Keratinocyte (primary cell): ENCODE data around the gene HOXB9. TPM values are rescaled to one million over a fixed set of nuclear protein-coding genes. Genes with fewer than 3 reads are reported as not detected.

Experiments used
- DNase-seq: peaks from one replicate; pipeline ENCODE4 v3.0.0-alpha.2; 2011; ENCODE audit warnings: low read depth, missing footprints, low spot score
- FAIRE-seq: peaks from 2 replicates; lab custom pipeline; 2011; peaks lifted over from hg19 to GRCh38; lab: Jason Lieb, UNC
- H2AFZ ChIP-seq: 2 replicates; pipeline ENCODE4 v1.6.0; 2012; ENCODE audit warnings: low read length, control low read depth, inconsistent platforms; ENCODE audit not compliant: control insufficient read depth
- H3K27ac ChIP-seq: 2 replicates; pipeline ENCODE4 v1.5.1; 2011; ENCODE audit warnings: low read length; ENCODE audit not compliant: control insufficient read depth, insufficient read depth
- H3K27me3 ChIP-seq: 3 replicates; pipeline ENCODE4 v1.6.0; 2011; ENCODE audit warnings: low read length; ENCODE audit not compliant: control insufficient read depth, insufficient read depth; ENCODE audit errors: extremely low read depth
- H3K36me3 ChIP-seq, 2 experiments: 2 replicates in 1 of 2; 3 replicates in 1 of 2; pipeline ENCODE4 v1.5.1; 2011; ENCODE audit warnings: low read length in 2 of 2, mild to moderate bottlenecking in 1 of 2; ENCODE audit not compliant: control insufficient read depth in 2 of 2, insufficient read depth in 2 of 2; ENCODE audit errors: extremely low read depth in 1 of 2
- H3K4me1 ChIP-seq: 3 replicates; pipeline ENCODE4 v1.5.1; 2011; ENCODE audit warnings: low read length; ENCODE audit not compliant: control insufficient read depth, insufficient read depth; ENCODE audit errors: extremely low read depth
- H3K4me2 ChIP-seq: 3 replicates; pipeline ENCODE4 v1.6.0; 2011; ENCODE audit warnings: low read depth, low read length; ENCODE audit not compliant: control insufficient read depth, insufficient read depth; ENCODE audit errors: extremely low read depth
- H3K4me3 ChIP-seq, 3 experiments: fragments of 200-600 bp in 1 of 3; sonication (generic) in 1 of 3; 2 replicates in 2 of 3; 3 replicates in 1 of 3; pipeline ENCODE4 v1.5.1; 2011 to 2016; ENCODE audit warnings: low read length in 3 of 3, mild to moderate bottlenecking in 3 of 3, control low read depth in 2 of 3, inconsistent platforms in 1 of 3, low read depth in 1 of 3, mixed read lengths in 1 of 3, mixed run types in 1 of 3, moderate library complexity in 1 of 3; ENCODE audit not compliant: control insufficient read depth in 2 of 3, insufficient read depth in 2 of 3; ENCODE audit errors: extremely low read depth in 1 of 3
- H3K79me2 ChIP-seq: 2 replicates; pipeline ENCODE4 v1.6.0; 2012; ENCODE audit warnings: low read length; ENCODE audit not compliant: control insufficient read depth, insufficient read depth
- H3K9ac ChIP-seq: 3 replicates; pipeline ENCODE4 v1.6.0; 2011; ENCODE audit warnings: low read length; ENCODE audit not compliant: control insufficient read depth, insufficient read depth; ENCODE audit errors: extremely low read depth
- H3K9me1 ChIP-seq: 3 replicates; pipeline ENCODE4 v1.6.0; 2011; ENCODE audit warnings: low read length; ENCODE audit not compliant: control insufficient read depth, insufficient read depth; ENCODE audit errors: extremely low read depth
- H3K9me3 ChIP-seq: 2 replicates; pipeline ENCODE4 v1.5.1; 2012; ENCODE audit warnings: low read depth, low read length; ENCODE audit not compliant: control insufficient read depth
- H4K20me1 ChIP-seq: 3 replicates; pipeline ENCODE4 v1.6.0; 2011; ENCODE audit warnings: low read length; ENCODE audit not compliant: control insufficient read depth, insufficient read depth; ENCODE audit errors: extremely low read depth
- CTCF ChIP-seq, 3 experiments: IDR thresholded peaks in 1 of 3; conservative IDR thresholded peaks in 1 of 3; optimal IDR thresholded peaks in 1 of 3; 2 replicates in 2 of 3; 3 replicates in 1 of 3; pipeline versions ENCODE3 to v1.5.1; 2011; ENCODE audit warnings: low read length in 3 of 3, mild to moderate bottlenecking in 3 of 3, moderate library complexity in 2 of 3, control low read depth in 1 of 3, inconsistent platforms in 1 of 3; ENCODE audit not compliant: insufficient read depth in 2 of 3; ENCODE audit errors: extremely low read depth in 1 of 3
- EZH2 ChIP-seq: IDR thresholded peaks from one replicate; pipeline ENCODE4 v1.6.1; 2012; ENCODE audit warnings: inconsistent platforms, mild to moderate bottlenecking, low read length, moderate library complexity
- dilution Hi-C: fragments of 300-500 bp; cut with MboI; formaldehyde crosslinking; loops from one replicate; pipeline ENCODE4 v1.7.0; 2020; ENCODE audit warnings: low sequenced_read_pairs; ENCODE audit not compliant: extremely low pct_ligation_motif_present
- polyA plus RNA-seq, 5 experiments: library from polyadenylated mRNA; depleted of rRNA in 3 of 5; stranded (reverse) in 3 of 5; stranded (forward) in 1 of 5; unstranded in 1 of 5; fragments of >200 nt; gene quantifications; 1 replicate in 1 of 5; 2 replicates in 3 of 5; 3 replicates in 1 of 5; pipeline versions ENCODE4 v1.2.1 to v1.2.3, GENCODE V29; 2011 to 2012; ENCODE audit warnings: missing spikeins in 2 of 5, low read depth in 1 of 5, low replicate concordance in 1 of 5

HOXB9 gene
- polyA plus RNA-seq, 1 donor (not counting 4 experiments of a cell fraction or from before 2014, with no cell fraction given), result 0.03 TPM

GRCh38 chr17:48594538-48595277 lies 31.4 kb downstream of the HOXB9 start:
- Histone ChIP-seq H3K4me2 (no peak overlapping the region), H3K4me1 (peaks cover 17% of the 10 kb centered on the region), H3K9me1 (no peaks in the 10 kb centered on the region), H3K27me3 (peaks cover 84% of the 10 kb centered on the region), H3K4me3 (no peak overlapping the region), H3K27ac (no peak overlapping the region), H2AFZ (no peak overlapping the region), H3K36me3 (peaks cover 0 to 4% of the 10 kb centered on the region in 2 experiments), H3K9ac (no peak overlapping the region), H4K20me1 (no peaks in the 10 kb centered on the region), H3K9me3 (no peaks in the 10 kb centered on the region), H3K79me2 (no peaks in the 10 kb centered on the region)
- no peak for DNase-seq
- peak; percentile 4 for TF ChIP-seq EZH2
- TF ChIP-seq CTCF (optimal IDR thresholded peaks at IDR 0.05 in 1 of 3, IDR thresholded peaks at IDR 0.05 in 1 of 3, conservative IDR thresholded peaks at IDR 0.05 in 1 of 3; ENCODE audit: extremely low read depth in 1 of 3, insufficient read depth in 2 of 3, low read length in 3 of 3), result no peak
- no peak for FAIRE-seq
- dilution Hi-C loops, result no loop called here

- Histone ChIP-seq H3K36me3 (peaks cover 0 to 4% of the 10 kb centered on the region in 2 experiments), H3K9me3 (no peaks in the 10 kb centered on the region), H3K79me2 (no peaks in the 10 kb centered on the region), H3K4me3 (peak overlapping the region in 2 of 3 experiments; percentile 58 to 67), H3K27ac (no peak overlapping the region), H3K4me1 (peaks cover 17% of the 10 kb centered on the region), H4K20me1 (no peaks in the 10 kb centered on the region), H3K9me1 (no peaks in the 10 kb centered on the region), H2AFZ (no peak overlapping the region), H3K27me3 (peaks cover 83% of the 10 kb centered on the region), H3K9ac (no peak overlapping the region), H3K4me2 (peak overlapping the region; percentile 89)
- dilution Hi-C loops, result no loop called here
- peak; percentile 54 for TF ChIP-seq EZH2
- TF ChIP-seq CTCF (optimal IDR thresholded peaks at IDR 0.05 in 1 of 3, IDR thresholded peaks at IDR 0.05 in 1 of 3, conservative IDR thresholded peaks at IDR 0.05 in 1 of 3; ENCODE audit: extremely low read depth in 1 of 3, insufficient read depth in 2 of 3, low read length in 3 of 3), result peak; percentile 82 to 95 (median 87)
- FAIRE-seq, result peak; percentile 62
- no peak for DNase-seq
Observed at GRCh38 chr17:48593840-48594537, 32.2 kb downstream of the HOXB9 start.
